ENCODE measurements around the gene SPOCK3.
"Not testable (repeated sequence)": the region's sequence is repeated elsewhere in the genome, so short reads cannot be mapped to it uniquely, and the experiment has no call there.

SPOCK3 gene

GRCh38 chr4:166972071-166972470, 262.2 kb downstream of the SPOCK3 start:
- H3K36me3 ChIP-seq (ENCODE audit: insufficient read depth, low read length) = no peaks in the 10 kb centered on the region
- H3K27me3 ChIP-seq (ENCODE audit: insufficient read depth, low read length, poor library complexity) = no peaks in the 10 kb centered on the region
- H2AFZ ChIP-seq (ENCODE audit: low read depth, low read length) = no peak overlapping the region
- no peak for DNase-seq
- no peak overlapping the region for H3K4me3 ChIP-seq (ENCODE audit: low read depth in 1 of 2, low read length in 2 of 2)
- H4K20me1 ChIP-seq (ENCODE audit: insufficient read depth, low read length) = no peaks in the 10 kb centered on the region
- H3K9ac ChIP-seq (ENCODE audit: low read depth, low read length) = no peak overlapping the region
- ATAC-seq (ENCODE audit: insufficient read depth, low read depth) = no peak
- H3K4me1 ChIP-seq (ENCODE audit: insufficient read depth, low read length) = no peaks in the 10 kb centered on the region
- H3K27ac ChIP-seq (ENCODE audit: low read length) = no peak overlapping the region
- TF ChIP-seq CTCF (IDR thresholded peaks at IDR 0.05; ENCODE audit: borderline replicate concordance, extremely low read depth, low read length, poor library complexity, severe bottlenecking) (no peak), EZH2 (IDR thresholded peaks at IDR 0.05; ENCODE audit: borderline replicate concordance, low read depth, low read length, severe bottlenecking) (no peak)
- no peaks in the 10 kb centered on the region for H3K79me2 ChIP-seq (ENCODE audit: insufficient read depth, low read length)
- no peak overlapping the region for H3K4me2 ChIP-seq (ENCODE audit: insufficient read depth, low read length)
- H3K9me3 ChIP-seq (ENCODE audit: insufficient read depth, low read length, severe bottlenecking) = no peaks in the 10 kb centered on the region

- H2AFZ ChIP-seq (ENCODE audit: low read depth, low read length); H4K20me1 ChIP-seq (ENCODE audit: insufficient read depth, low read length); H3K36me3 ChIP-seq (ENCODE audit: insufficient read depth, low read length); H3K27me3 ChIP-seq (ENCODE audit: insufficient read depth, low read length, poor library complexity); H3K27ac ChIP-seq (ENCODE audit: low read length); DNase-seq; H3K4me3 ChIP-seq (ENCODE audit: low read depth in 1 of 2, low read length in 2 of 2); H3K4me2 ChIP-seq (ENCODE audit: insufficient read depth, low read length); ATAC-seq (ENCODE audit: insufficient read depth, low read depth); H3K9me3 ChIP-seq (ENCODE audit: insufficient read depth, low read length, severe bottlenecking); H3K9ac ChIP-seq (ENCODE audit: low read depth, low read length); H3K4me1 ChIP-seq (ENCODE audit: insufficient read depth, low read length); H3K79me2 ChIP-seq (ENCODE audit: insufficient read depth, low read length): not testable (repeated sequence)
These were observed 266.1 kb downstream of the SPOCK3 start for GRCh38 chr4:166968219-166968618.

- Histone ChIP-seq H4K20me1 (ENCODE audit: insufficient read depth, low read length) (no peaks in the 10 kb centered on the region), H3K9me3 (ENCODE audit: insufficient read depth, low read length, severe bottlenecking) (peaks cover 3% of the 10 kb centered on the region)
- TF ChIP-seq CTCF (IDR thresholded peaks at IDR 0.05; ENCODE audit: borderline replicate concordance, extremely low read depth, low read length, poor library complexity, severe bottlenecking) (no peak), EZH2 (IDR thresholded peaks at IDR 0.05; ENCODE audit: borderline replicate concordance, low read depth, low read length, severe bottlenecking) (no peak)
These were observed 268.7 kb downstream of the SPOCK3 start for GRCh38 chr4:166965562-166965961.

GRCh38 chr4:166957451-166957850, 276.8 kb downstream of the SPOCK3 start:
- TF ChIP-seq CTCF (IDR thresholded peaks at IDR 0.05; ENCODE audit: borderline replicate concordance, extremely low read depth, low read length, poor library complexity, severe bottlenecking) = no peak
- no peak for TF ChIP-seq EZH2 (IDR thresholded peaks at IDR 0.05; ENCODE audit: borderline replicate concordance, low read depth, low read length, severe bottlenecking)
- Histone ChIP-seq H3K4me3 (ENCODE audit: low read depth in 1 of 2, low read length in 2 of 2) (no peak overlapping the region), H3K4me2 (ENCODE audit: insufficient read depth, low read length) (no peak overlapping the region), H3K27me3 (ENCODE audit: insufficient read depth, low read length, poor library complexity) (no peaks in the 10 kb centered on the region), H3K4me1 (ENCODE audit: insufficient read depth, low read length) (no peaks in the 10 kb centered on the region), H3K36me3 (ENCODE audit: insufficient read depth, low read length) (no peaks in the 10 kb centered on the region), H4K20me1 (ENCODE audit: insufficient read depth, low read length) (no peaks in the 10 kb centered on the region), H3K79me2 (ENCODE audit: insufficient read depth, low read length) (no peaks in the 10 kb centered on the region), H3K9me3 (ENCODE audit: insufficient read depth, low read length, severe bottlenecking) (peaks cover 3% of the 10 kb centered on the region), H2AFZ (ENCODE audit: low read depth, low read length) (no peak overlapping the region), H3K9ac (ENCODE audit: low read depth, low read length) (no peak overlapping the region), H3K27ac (ENCODE audit: low read length) (no peak overlapping the region)
- ATAC-seq (ENCODE audit: insufficient read depth, low read depth) (no peak), DNase-seq (no peak)

More at GRCh38 chr4:166965562-166965961, 268.7 kb downstream of the SPOCK3 start:
- no peaks in the 10 kb centered on the region for H3K4me1 ChIP-seq (ENCODE audit: insufficient read depth, low read length)
- no peaks in the 10 kb centered on the region for H3K36me3 ChIP-seq (ENCODE audit: insufficient read depth, low read length)
- no peak overlapping the region for H2AFZ ChIP-seq (ENCODE audit: low read depth, low read length)
- DNase-seq (no peak), ATAC-seq (ENCODE audit: insufficient read depth, low read depth) (no peak)
- no peaks in the 10 kb centered on the region for H3K79me2 ChIP-seq (ENCODE audit: insufficient read depth, low read length)
- no peak overlapping the region for H3K27ac ChIP-seq (ENCODE audit: low read length)
- no peaks in the 10 kb centered on the region for H3K27me3 ChIP-seq (ENCODE audit: insufficient read depth, low read length, poor library complexity)
- no peak overlapping the region for H3K4me2 ChIP-seq (ENCODE audit: insufficient read depth, low read length)
- H3K9ac ChIP-seq (ENCODE audit: low read depth, low read length) = no peak overlapping the region
- no peak overlapping the region for H3K4me3 ChIP-seq (ENCODE audit: low read depth in 1 of 2, low read length in 2 of 2)

All from DND-41 (cell line).